Erythroblast (primary cell): ENCODE measurements around the gene AGPAT4.

Source experiments
- GATA1 ChIP-seq: IDR thresholded peaks from 2 replicates; pipeline ENCODE4 v1.6.1; 2011; ENCODE audit warnings: low read depth, mild to moderate bottlenecking, control low read depth, low read length, moderate library complexity
- POLR2A ChIP-seq: IDR thresholded peaks from 2 replicates; pipeline ENCODE4 v1.6.1; 2011; ENCODE audit warnings: mild to moderate bottlenecking, low read length

DNA sequence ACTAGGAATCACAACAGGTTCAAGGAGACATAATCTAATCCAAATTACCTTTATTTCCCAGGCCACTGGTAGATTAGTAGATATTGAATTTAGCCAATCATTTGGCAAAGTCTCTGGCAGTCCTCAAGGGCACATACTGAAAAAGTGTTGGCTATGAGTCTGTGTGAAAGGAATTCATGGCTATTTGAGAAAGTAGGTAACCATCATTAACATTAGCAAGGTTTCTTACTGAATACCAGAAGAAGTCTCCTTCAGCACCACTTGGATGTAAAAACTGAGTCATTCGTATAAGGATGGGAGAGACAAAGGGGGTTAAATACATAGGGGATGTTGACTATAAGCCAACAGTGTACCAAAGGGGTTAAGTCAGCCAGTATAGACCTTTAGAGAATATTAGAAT is 36.7 kb downstream of the AGPAT4 start:
- TF ChIP-seq POLR2A: no peak
- no peak for TF ChIP-seq GATA1
